GM21526 (cell line): Measurements from ENCODE around the gene CLMN.
"Not testable (repeated sequence)": the region's sequence is repeated elsewhere in the genome, so short reads cannot be mapped to it uniquely, and the experiment has no call there.

ENCODE experiments used
- ATAC-seq: cut with Tn5 transposase; IDR thresholded peaks from one replicate; pipeline ENCODE4 v1.9.1; 2021; ENCODE audit warnings: moderate library complexity; ENCODE audit not compliant: unreplicated experiment, low FRiP score

Gene CLMN

DNA sequence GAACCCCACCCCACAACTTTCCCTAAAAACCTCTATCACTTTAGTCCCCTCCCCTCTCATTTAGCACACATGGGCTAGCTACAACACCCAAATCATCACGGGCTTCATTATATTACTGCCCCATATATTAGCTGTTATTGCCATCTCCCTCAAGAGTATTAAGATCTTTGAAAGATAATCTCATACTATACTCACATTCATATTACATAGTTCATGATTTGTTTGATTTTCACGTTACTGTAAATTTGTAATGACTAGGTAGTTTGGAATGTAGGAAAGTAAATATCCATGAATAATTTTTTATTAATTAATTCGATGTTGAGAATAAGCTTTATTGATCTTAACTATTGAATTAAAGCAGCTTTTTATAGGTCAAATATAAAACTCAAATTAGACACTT lies 170.3 kb downstream of the CLMN start:
- no peak for ATAC-seq

DNA sequence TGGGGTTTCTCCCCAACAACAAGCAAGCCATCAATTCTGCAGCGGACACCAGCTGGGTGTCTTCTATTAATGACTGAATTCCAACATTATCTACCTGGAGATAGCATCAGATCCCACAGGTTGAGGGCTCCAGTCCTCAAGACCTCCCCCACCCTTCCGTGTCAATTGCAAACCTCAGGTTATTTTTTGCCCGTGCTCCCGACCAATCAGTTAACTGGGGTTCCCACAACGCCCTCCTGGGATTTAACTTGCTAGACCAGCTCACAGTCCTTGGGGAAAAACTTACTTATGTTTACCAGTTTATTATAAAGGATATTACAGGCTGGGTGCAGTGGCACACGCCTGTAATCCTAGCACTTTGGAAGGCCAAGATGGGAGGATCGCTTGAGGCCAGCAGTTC lies 172.1 kb downstream of the CLMN start:
- no peak for ATAC-seq

DNA sequence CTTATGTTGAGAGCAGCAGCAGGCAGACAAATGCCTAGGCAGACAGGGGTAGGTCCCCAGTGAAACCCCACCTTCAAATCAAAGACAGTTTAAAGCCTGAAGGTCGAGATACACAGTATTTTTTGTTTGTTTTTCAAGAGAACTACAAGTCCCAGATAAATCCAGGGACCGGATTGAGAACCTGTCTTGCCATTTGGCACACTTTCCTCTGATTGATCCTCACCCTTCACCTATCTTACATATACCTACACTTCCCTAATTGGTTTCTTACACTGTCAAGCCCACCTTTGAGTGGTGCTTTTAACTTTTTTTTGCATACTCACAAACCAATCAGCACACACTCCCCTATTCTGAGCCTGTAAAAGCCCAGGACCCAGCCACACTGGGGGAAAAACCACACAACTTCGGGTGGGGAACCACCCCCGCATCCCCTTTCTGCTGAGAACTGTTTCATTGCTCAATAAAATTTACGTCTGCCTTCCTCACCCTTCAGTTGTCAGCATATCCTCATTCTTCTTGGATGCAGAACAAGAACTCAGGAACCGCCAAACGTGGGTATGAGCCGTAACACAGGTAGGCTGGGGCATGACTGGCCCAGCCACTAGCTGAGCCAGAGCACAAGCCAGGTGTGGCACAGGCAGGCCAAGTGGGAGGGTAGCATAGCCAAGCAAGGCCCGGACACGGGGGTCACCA lies 173.5 kb downstream of the CLMN start:
- no peak for ATAC-seq

DNA sequence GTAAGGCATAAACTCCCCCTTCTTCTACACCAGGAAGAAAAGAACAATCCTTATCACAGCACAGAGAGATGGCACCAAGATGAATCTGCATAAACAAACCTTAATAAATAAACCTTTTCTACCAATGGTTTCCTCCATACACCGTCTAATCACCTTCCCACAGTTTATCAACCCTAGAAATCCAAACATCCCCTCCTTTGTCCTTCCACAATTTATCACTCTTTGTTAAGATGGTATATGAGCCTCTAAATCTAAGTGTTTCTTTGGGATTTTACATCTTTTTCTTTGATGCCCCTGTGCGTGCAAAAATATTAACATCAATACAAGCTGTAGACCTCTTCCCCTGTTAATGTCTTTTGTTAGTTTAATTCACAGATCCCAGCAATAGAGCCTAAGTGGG lies 174.9 kb downstream of the CLMN start:
- ATAC-seq = no peak

DNA sequence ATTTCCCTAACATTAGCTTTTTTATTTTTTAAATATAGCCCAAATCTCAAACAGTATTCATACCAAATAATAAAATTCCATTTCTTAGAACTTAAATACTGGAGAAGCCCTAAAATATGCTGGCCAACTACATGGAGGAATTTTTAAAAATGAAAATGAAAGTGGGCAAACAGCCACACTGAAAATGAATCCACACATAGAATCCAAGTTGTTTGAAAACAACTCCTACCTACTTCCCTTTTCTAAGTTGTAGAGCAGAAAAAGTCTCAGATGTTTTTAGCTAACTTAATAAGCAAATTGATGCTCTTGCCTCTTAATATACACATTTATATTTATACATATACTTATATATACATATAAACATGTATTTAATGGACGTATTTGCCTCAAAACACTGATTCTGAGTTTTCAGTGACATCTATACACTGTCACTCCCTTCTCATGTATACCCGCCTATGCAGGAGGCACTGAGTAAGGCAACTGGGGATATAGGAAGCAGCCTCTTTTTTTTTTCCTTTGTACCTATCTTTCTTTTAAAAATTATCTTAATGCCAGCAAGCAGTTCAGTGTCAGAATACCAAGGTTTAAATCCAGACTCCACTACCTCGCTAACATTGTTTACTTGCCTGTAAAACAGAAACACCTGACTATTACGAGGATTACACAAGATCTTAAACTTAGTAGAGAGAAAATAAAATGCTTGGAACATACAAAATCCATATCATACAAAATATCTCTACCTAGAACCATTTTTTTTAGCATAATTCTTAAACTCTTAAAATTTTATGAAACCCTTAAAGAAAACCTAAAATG lies 175.7 kb downstream of the CLMN start:
- no peak for ATAC-seq

DNA sequence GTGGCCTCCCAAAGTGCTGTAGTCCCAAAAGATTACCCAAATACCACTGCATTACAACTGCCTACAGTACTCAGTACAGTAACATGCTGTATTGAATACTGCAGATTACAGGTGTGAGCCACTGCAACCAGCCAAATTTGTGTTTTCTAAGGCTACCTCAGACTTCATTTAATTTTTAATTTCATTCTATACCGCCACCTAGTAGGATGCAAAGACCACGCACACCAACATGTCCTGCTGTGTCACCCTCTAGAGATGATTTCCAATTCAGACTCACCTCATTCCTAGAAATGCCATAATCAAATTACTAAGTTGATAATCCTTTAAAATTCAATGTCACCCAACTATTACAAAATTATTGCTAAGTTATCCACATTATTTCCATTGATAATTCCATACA lies 177.5 kb downstream of the CLMN start:
- ATAC-seq = no peak

DNA sequence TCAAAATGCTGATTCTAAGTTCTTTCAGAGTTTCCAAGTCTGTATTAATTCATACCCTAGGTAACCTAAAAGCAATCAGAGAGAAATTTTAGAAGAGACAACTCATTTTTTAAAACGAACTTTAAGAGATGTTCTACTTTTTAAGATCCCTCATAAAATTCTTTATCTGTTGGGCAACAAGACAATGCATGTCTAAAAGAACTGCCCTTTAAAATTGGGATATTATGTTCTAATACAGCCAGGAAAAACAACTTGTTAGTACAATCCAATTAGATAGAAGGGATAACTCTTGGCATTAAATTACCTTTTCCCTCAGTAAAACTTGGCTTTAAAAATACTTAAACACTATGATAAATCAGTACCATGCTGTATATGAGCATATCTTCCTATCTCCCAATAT lies 178.0 kb downstream of the CLMN start:
- ATAC-seq = no peak

DNA sequence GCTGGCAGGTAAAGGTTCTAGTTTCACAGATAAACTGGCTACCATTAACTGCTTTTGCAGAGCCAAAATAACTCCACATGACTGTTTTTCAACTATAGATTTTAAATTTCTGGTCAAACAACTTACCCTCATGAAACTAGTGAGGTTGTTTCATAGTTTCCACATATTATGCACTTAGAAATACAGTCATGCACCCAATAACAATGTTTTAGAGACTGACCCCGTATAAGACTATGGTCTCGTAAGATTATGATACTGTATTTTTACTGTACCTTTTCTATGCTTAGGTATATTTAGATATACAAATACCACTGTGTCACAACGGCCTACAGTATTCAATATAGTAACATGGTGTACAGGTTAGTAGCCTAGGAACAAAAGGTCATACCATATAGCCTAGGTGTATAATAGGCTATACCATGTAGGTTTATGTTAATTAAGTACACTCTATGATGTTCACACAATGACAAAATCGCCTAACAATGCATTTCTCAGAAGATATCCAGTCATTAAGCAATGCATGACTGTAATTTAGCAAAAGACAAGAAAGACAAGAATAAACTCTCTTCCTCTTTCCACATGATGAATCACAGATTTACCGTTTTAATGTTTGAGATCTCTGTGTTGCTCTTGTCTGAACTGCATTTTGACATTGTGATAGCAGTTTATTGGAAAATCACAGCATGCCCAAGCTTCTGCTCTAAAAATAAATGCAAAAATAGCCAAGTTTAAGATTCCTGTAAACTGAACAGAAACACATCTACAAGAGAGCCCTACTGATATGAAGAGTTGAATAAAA lies 179.4 kb downstream of the CLMN start:
- ATAC-seq = no peak

DNA sequence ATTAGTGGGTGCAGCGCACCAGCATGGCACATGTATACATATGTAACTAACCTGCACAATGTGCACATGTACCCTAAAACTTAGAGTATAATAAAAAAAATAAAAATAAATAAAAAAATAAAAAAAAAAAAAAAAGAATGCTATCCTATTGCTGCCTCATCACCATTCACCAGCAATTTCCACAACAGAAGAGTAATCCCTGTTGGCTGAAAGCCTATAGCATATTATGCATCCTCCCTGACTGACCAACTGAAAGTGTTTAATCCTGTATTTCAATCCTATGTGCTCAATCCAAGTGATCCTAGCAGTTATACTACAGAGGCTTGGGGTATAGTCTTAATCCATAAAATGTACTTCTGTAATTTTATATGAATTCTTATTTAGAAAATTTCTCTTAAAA lies 180.8 kb downstream of the CLMN start:
- ATAC-seq = no peak

DNA sequence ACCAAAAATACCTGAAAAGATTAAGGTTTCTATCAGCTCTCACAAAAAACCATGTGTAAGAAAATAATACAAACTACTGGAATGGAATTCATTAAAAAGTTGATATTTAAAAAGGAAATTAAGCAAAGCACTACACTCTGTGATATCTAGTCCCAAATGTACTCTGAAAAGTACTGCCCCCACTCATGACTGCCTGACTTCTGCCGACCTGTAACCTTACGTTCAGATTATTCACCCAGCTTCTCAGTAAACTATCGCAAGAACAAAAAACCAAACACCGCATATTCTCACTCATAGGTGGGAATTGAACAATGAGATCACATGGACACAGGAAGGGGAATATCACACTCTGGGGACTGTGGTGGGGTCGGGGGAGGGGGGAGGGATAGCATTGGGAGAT lies 181.3 kb downstream of the CLMN start:
- ATAC-seq = not testable (repeated sequence)

DNA sequence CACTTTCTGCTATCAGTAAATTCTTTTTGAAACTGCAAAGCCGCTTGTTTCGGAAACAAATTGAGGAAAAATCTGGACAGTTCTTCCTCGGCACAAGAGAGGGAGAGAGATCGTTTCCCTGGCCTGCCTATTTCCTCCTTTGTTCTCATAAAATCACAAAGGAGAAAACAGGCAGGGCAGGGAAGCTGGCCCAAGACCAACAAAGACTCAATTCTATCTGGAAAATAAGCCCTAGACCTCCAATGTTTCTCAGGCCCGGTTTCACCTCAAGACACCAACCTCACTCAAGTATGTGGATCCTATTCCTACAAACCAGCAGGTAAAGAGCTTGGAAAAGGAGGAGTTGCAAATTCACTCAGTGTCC lies 181.9 kb downstream of the CLMN start:
- ATAC-seq = no peak

DNA sequence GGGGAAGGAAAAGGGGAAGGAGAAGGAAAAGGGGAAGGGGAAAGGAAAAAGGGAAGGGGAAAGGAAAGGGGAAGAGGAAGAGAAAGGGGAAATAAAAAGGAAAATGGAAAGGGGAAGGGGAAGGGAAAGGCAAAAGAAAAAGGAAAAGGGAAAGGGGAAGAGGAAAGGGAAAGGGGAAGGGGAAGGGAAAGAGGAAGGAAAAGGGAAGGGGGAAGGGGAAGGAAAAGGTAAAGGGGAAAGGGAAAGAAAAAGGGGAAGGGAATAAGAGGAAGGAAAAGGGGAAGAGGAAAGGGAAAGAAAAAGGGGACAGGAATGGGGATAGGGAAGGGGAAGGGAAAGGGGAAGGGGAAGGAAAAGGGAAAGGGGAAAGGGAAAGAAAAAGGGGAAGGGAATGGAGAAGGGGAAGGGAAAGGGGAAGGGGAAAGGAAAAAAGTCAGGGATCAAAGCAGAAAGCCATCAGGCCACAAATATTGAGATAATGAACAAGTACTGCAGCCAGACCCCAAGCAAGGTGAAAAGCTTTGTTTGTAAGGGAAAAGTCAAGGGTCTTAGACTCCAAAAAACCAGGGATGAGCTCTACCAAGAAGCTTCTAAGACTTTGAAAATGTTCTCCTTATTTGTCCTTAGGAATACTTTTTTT lies 182.4 kb downstream of the CLMN start:
- ATAC-seq = no peak

DNA sequence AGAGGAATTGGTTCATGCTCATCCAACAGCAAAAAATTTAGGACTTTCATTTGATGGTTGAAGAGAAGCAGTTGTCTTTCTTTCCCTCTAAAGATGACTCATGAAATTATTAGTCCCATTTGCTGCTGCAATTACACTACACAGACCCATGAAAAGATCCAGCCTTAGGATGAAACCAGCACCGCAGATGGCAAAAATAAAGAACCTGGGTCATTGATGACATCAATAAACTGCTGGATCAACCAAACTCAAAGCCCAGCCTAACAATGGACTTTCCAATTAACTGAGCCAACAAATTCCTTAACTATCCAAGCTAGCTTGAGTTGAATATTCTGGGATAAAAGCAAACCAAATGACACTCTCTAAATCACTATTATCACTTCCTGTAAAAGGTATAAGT lies 183.1 kb downstream of the CLMN start:
- ATAC-seq = no peak

DNA sequence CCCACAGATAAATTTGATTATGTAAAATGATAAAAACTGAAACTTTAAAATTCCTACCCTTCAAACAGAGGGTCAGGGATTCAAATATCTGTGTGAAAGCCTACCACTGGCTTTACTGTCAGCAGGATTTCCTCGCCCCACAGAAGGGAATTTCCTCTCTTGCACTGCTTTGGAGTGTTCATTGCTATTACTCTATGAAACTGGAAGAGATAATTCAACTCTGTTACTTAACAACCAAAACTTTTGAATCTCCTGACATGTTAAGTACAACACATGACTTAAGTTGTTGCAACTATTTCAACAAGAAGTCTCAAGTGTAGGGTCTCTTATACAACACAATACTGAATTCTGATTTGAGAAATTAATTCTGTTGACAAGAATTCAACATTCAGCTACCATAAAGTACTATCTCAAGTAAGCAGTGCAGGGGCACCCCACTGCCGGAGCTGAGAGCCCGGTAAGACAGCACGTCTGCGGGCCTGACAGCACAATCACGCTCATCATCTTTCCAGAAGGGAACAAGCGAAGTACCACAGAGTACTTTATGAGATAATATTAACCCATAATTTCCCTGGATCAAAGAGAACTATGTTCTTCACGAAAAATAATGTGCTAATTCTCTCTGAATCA lies 185.3 kb downstream of the CLMN start:
- no peak for ATAC-seq

DNA sequence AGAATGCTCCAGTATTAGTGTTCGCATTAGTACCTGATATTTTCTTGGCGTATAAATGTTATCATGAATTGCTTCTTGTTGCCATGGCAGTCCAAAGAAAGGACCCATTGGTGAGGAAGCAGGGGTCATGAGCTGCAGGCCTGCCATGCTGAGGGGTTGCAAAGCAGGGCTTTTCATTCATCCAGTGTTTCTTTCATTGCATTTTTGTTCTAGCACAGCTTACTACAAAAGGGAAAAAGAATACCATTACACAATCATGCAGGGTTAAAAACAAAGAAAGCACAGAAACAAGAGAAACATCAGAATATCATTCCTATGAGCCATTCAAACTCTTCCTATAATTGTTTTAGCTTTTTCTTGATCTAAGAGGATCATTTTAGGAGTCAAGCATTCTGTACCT lies 186.4 kb downstream of the CLMN start:
- ATAC-seq = no peak

DNA sequence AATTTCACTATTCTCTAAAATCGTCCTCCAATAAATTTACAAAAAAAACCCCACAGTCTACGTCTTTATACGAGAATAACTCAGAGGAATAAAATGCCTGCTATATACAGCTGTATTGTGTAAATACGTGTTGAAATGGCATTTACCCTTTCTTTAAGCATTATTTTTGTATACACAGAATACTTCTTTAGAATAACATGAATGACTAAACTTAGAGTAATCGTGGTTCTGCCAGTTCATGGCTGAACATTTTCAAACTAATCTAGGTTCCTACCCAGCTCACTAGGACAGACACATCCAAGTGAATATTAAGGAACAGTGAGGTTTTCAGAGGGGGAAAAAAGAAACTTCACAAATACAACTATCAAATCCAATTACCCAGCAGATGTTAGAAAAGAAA lies 186.9 kb downstream of the CLMN start:
- ATAC-seq = no peak
